A549 (cell line): ENCODE results near the gene DPEP1.
"Not testable (repeated sequence)": the region's sequence is repeated elsewhere in the genome, so short reads cannot be mapped to it uniquely, and the experiment has no call there.

Experiments
- CEBPB ChIP-seq, 2 experiments: fragments of >200 bp in 1 of 2; sonication (Bioruptor Twin) in 1 of 2; formaldehyde crosslinking in 1 of 2; IDR thresholded peaks; 2 replicates each; pipeline ENCODE4 v1.6.1; 2012 to 2016
- CTCF ChIP-seq: fragments of >200 bp; sonication (Bioruptor Twin); formaldehyde crosslinking; IDR thresholded peaks from 3 replicates; pipeline ENCODE4 v1.5.1; 2016
- EP300 ChIP-seq, 2 experiments: fragments of >200 bp; sonication (Bioruptor Twin); formaldehyde crosslinking; IDR thresholded peaks; 2 replicates in 1 of 2; 3 replicates in 1 of 2; pipeline ENCODE4 v1.6.1; 2016 to 2017
- FOXS1 ChIP-seq: fragments of 250-450 bp; sonication (Bioruptor Pico); IDR thresholded peaks from 2 replicates; pipeline ENCODE4 v1.5.0; 2020; ENCODE audit warnings: mild to moderate bottlenecking, moderate library complexity
- JUN ChIP-seq, 2 experiments: fragments of >200 bp; sonication (Bioruptor Twin); formaldehyde crosslinking; IDR thresholded peaks; 2 replicates in 1 of 2; 3 replicates in 1 of 2; pipeline ENCODE4 v1.6.1; 2016 to 2017
- MAFK ChIP-seq: fragments of 450-650 bp; IDR thresholded peaks from 2 replicates; pipeline ENCODE4 v1.6.1; 2014; ENCODE audit not compliant: partially characterized antibody
- NR3C1 ChIP-seq: fragments of >200 bp; sonication (Bioruptor Twin); formaldehyde crosslinking; IDR thresholded peaks from 3 replicates; pipeline ENCODE4 v1.6.1; 2017
- POLR2A ChIP-seq: IDR thresholded peaks from 2 replicates; pipeline ENCODE4 v1.6.1; 2012; ENCODE audit warnings: mild to moderate bottlenecking, low read length
- RFX5 ChIP-seq: fragments of 450-650 bp; IDR thresholded peaks from 2 replicates; pipeline ENCODE4 v1.7.1; 2014; ENCODE audit warnings: antibody characterized with exemption, mild to moderate bottlenecking, moderate library complexity
- SMC3 ChIP-seq: fragments of >200 bp; sonication (Bioruptor Twin); formaldehyde crosslinking; IDR thresholded peaks from 3 replicates; pipeline ENCODE4 v1.6.1; 2018; ENCODE audit warnings: inconsistent platforms
- TP53 ChIP-seq: fragments of 250-450 bp; sonication (Bioruptor Pico); IDR thresholded peaks from 2 replicates; pipeline ENCODE4 v1.5.0; 2021; ENCODE audit warnings: mild to moderate bottlenecking, moderate library complexity
- TF ChIP-seq, protein P1 (sequence below): fragments of 150-350 bp; IDR thresholded peaks from 2 replicates; pipeline ENCODE4 v1.6.1; 2014; ENCODE audit warnings: low read depth, mild to moderate bottlenecking, low read length
- TF ChIP-seq, protein P2 (sequence below): fragments of 200-600 bp; sonication (generic); IDR thresholded peaks from 2 replicates; pipeline ENCODE4 v1.6.1; 2016; ENCODE audit warnings: antibody characterized with exemption, mild to moderate bottlenecking, moderate library complexity

DNA sequence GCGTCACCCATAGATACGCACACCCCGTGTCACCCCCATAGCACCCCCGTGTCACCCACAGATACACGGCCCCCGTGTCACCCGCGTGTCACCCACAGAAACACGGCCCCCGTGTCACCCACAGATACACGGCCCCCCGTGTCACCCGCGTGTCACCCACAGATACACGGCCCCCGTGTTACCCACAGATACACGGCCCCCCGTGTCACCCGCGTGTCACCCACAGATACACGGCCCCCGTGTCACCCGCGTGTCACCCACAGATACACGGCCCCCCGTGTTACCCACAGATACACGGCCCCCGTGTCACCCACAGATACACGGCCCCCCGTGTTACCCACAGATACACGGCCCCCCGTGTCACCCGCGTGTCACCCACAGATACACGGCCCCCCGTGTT, 25.8 kb upstream of the DPEP1 start:
- not testable (repeated sequence) for TF ChIP-seq CTCF; RFX5; MAFK; JUN (IDR thresholded peaks at IDR 0.05); SMC3; CEBPB (IDR thresholded peaks at IDR 0.05); NR3C1; EP300 (IDR thresholded peaks at IDR 0.05); POLR2A; FOXS1 (CRISPR knock-in tag); TP53 (CRISPR knock-in tag)
- TF ChIP-seq, protein P1, sequence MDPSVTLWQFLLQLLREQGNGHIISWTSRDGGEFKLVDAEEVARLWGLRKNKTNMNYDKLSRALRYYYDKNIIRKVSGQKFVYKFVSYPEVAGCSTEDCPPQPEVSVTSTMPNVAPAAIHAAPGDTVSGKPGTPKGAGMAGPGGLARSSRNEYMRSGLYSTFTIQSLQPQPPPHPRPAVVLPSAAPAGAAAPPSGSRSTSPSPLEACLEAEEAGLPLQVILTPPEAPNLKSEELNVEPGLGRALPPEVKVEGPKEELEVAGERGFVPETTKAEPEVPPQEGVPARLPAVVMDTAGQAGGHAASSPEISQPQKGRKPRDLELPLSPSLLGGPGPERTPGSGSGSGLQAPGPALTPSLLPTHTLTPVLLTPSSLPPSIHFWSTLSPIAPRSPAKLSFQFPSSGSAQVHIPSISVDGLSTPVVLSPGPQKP: not testable (repeated sequence)
- TF ChIP-seq, protein P2, sequence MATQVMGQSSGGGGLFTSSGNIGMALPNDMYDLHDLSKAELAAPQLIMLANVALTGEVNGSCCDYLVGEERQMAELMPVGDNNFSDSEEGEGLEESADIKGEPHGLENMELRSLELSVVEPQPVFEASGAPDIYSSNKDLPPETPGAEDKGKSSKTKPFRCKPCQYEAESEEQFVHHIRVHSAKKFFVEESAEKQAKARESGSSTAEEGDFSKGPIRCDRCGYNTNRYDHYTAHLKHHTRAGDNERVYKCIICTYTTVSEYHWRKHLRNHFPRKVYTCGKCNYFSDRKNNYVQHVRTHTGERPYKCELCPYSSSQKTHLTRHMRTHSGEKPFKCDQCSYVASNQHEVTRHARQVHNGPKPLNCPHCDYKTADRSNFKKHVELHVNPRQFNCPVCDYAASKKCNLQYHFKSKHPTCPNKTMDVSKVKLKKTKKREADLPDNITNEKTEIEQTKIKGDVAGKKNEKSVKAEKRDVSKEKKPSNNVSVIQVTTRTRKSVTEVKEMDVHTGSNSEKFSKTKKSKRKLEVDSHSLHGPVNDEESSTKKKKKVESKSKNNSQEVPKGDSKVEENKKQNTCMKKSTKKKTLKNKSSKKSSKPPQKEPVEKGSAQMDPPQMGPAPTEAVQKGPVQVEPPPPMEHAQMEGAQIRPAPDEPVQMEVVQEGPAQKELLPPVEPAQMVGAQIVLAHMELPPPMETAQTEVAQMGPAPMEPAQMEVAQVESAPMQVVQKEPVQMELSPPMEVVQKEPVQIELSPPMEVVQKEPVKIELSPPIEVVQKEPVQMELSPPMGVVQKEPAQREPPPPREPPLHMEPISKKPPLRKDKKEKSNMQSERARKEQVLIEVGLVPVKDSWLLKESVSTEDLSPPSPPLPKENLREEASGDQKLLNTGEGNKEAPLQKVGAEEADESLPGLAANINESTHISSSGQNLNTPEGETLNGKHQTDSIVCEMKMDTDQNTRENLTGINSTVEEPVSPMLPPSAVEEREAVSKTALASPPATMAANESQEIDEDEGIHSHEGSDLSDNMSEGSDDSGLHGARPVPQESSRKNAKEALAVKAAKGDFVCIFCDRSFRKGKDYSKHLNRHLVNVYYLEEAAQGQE: not testable (repeated sequence)
